LNCaP clone FGC (cell line): Measurements from ENCODE around the gene RNU6-8.

ENCODE experiments used
- DNase-seq: peaks from one replicate; pipeline ENCODE4 v3.0.0-alpha.2; 2011; ENCODE audit warnings: low read depth
- H3K4me3 ChIP-seq: 2 replicates; pipeline ENCODE4 v1.5.1; 2011; ENCODE audit warnings: mild to moderate bottlenecking, low read depth, low read length, control low read depth
- TF ChIP-seq, protein P1 (sequence below): IDR thresholded peaks from 2 replicates; pipeline ENCODE4 v1.5.1; 2012; ENCODE audit warnings: mild to moderate bottlenecking; ENCODE audit not compliant: control insufficient read depth, insufficient read depth; ENCODE audit errors: extremely low read depth

Gene RNU6-8

DNA sequence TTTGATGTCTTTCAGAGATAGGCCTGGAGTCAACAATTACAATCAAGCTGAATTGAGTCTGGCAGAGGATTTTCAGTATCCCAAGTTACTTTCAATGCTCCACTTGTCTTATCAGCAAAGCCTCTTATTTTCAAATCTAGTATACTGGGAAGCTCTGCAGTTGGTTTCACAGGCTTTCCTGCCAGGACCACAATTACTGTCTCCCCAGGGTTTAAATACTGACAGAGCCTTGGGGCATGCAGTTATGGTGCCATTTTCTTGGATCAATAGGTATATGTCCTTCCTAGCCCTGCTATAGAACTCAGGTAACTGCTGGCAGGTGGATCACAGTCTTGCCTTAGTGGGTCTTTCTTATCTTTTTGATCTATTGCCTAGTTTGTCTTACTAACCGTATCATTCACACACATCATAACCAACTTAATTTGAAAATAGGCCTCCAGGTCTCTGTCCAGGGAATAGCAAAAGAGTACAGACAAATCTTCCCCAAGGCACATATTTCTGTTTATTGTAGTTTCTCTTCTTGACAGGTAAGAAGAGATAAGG lies 22.4 kb upstream of the RNU6-8 start:
- no peak overlapping the region for H3K4me3 ChIP-seq
- TF ChIP-seq, protein P1, sequence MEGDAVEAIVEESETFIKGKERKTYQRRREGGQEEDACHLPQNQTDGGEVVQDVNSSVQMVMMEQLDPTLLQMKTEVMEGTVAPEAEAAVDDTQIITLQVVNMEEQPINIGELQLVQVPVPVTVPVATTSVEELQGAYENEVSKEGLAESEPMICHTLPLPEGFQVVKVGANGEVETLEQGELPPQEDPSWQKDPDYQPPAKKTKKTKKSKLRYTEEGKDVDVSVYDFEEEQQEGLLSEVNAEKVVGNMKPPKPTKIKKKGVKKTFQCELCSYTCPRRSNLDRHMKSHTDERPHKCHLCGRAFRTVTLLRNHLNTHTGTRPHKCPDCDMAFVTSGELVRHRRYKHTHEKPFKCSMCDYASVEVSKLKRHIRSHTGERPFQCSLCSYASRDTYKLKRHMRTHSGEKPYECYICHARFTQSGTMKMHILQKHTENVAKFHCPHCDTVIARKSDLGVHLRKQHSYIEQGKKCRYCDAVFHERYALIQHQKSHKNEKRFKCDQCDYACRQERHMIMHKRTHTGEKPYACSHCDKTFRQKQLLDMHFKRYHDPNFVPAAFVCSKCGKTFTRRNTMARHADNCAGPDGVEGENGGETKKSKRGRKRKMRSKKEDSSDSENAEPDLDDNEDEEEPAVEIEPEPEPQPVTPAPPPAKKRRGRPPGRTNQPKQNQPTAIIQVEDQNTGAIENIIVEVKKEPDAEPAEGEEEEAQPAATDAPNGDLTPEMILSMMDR, result no peak
- no peak for DNase-seq

DNA sequence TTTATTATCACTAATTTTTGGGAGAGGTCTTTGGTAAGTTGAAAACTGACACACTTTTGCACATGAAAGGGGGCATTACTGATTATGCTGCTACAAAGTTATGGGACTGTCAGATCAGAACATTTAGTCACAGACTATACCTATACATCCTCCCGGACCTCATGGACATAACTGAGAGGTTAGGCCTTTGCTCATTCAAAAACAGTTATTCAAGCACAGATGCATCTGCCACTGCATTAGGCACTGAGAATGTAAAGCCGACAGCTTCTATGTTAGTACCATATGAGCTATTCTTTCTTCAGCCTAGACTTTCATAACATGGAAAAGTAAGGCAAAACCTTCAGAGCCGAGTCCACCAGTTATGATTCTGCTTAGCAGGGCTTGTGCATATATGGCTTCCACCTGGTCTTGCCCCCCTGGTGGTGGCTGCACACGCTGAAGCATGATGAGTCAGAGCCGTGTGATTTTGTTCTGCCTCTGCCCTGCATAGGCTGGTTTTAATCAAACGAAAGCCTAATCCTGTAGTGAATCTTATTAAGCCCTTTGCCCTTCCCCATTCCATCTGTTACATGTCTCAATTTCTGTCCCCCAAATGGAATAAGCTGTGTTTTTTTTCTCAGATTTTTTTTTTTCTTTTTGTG lies 21.8 kb upstream of the RNU6-8 start:
- H3K4me3 ChIP-seq, result no peak overlapping the region
- TF ChIP-seq, protein P1, result peak; percentile 22; the same call in 1 of the 2 replicates
- DNase-seq, result no peak

DNA sequence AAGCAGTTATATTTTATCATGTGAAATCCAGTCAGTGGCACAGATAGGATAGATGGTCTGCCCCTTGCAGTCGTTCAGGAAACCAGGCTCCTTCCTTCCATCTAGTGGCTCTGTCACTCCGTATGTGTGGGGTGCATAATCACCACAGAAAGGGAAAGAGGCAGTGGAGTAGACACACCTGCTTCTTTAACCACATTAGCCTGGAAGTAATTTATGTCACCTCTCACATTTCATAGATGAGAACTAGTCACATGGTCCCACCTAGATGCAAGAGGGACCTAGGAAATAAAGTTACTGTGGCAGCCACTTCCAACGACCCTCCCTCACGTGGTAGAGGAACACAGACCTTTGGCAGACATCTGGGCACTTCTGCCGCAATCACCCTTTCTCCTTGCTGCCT lies 14.2 kb upstream of the RNU6-8 start:
- TF ChIP-seq, protein P1, result no peak
- no peak overlapping the region for H3K4me3 ChIP-seq
- DNase-seq, result no peak

DNA sequence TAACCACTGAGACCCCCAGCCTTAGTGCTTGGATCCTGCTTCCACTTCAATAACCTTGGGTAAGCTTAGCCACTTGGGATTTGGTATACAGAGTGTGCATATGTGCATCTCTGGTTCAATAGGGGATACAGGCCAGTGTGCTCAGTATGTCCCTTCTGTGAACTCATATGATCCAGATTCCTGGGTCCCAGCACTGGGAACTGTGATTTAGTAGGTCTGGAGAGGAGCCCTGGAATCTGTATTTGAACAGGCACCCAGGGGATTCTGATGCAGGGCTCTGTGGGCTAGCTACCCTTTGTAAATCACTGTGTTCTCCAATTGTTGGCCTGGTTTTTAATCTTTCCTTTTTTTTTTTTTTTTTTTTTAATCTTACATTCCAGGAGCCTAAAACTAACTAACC lies 9.8 kb upstream of the RNU6-8 start:
- TF ChIP-seq, protein P1, result no peak
- DNase-seq, result no peak
- no peak overlapping the region for H3K4me3 ChIP-seq

DNA sequence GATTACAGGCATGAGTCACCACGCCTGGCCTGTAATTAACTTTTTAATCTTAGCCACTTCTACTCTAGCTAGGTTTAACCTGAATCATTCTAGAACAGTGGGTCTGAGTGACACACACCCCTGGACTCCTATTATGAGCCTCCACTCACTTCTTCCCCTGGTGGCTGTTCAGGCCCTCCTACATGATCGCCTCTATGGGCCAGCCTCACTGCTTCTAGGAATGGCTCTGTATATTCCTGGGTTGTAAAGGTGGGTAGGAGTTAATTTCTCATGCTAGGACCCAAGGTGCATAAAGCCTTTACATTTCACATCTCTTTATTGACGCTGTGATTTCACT lies 8.0 kb upstream of the RNU6-8 start:
- TF ChIP-seq, protein P1, result no peak
- H3K4me3 ChIP-seq, result no peak overlapping the region
- DNase-seq, result no peak

DNA sequence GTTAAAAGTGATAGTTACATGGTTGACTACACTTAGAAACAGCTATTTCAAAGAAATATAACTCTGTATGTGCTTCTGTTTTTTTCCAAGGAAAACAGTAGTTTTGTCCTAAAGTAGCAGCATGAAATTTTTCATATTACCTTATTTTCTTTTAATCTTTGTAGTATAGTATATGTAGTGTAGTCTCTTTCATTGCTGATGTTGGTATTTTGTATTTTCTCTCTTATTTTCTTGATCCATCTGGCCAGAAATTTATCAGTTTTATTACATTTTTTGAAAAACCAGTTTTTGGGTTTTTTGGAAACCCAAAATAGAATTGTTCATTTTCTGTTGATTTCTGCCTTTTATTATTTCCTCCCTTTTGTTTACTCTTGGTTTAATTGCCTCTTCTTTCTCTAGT lies 6.4 kb upstream of the RNU6-8 start:
- DNase-seq, result no peak
- TF ChIP-seq, protein P1, result no peak
- H3K4me3 ChIP-seq, result no peak overlapping the region

DNA sequence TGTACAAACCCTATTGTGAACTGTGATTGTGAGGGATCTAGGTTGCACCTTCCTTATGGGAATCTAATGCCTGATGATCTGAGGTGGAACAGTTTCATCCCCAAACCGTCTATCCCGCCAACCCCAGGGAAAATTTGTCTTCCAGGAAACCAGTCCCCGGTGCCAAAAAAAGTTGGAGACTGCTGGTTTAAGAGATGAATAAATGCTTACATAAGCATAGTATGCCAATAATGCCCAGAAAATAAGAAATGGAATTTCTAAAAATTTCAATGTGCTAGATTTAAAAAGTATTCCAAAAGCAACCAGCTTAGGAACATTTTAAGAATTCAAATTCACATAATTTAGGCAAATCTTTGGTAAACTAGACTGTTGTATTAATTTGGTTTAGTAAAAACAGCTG lies 5.4 kb upstream of the RNU6-8 start:
- no peak overlapping the region for H3K4me3 ChIP-seq
- TF ChIP-seq, protein P1, result no peak
- no peak for DNase-seq
